Lung (tissue), 12 donors: Measurements from ENCODE around the gene KCNC2. TPM values are rescaled to one million over a fixed set of nuclear protein-coding genes. Genes with fewer than 3 reads are reported as not detected.

ENCODE experiments used
- ATAC-seq: fragments of 200-7000 bp; cut with Tn5 transposase; one replicate; pipeline ENCODE4 v1.9.1; 2020; ENCODE audit warnings: moderate number of reproducible peaks; ENCODE audit not compliant: insufficient read depth, low FRiP score
- DNase-seq, 3 donors: peaks; one replicate each; pipeline ENCODE4 v3.0.0-alpha.2; 2013 to 2017
- H3K27ac ChIP-seq, 2 donors: one replicate each; pipeline ENCODE4 v1.5.1; 2013; ENCODE audit warnings: mild to moderate bottlenecking in 2 of 2, moderate library complexity in 2 of 2, control low read depth in 1 of 2, inconsistent platforms in 1 of 2, low read depth in 1 of 2, low read length in 1 of 2
- H3K27me3 ChIP-seq, 3 donors: one replicate each; pipeline ENCODE4 v1.5.1; 2013; ENCODE audit warnings: low read length in 2 of 3; ENCODE audit not compliant: control insufficient read depth in 3 of 3, insufficient read depth in 3 of 3
- H3K36me3 ChIP-seq, 4 donors: one replicate each; pipeline ENCODE4 v1.5.1; 2013; ENCODE audit warnings: low read length in 4 of 4, mild to moderate bottlenecking in 1 of 4, moderate library complexity in 1 of 4; ENCODE audit not compliant: control insufficient read depth in 4 of 4, insufficient read depth in 4 of 4
- H3K4me1 ChIP-seq, 5 donors: one replicate each; pipeline ENCODE4 v1.5.1; 2013; ENCODE audit warnings: low read length in 5 of 5, mild to moderate bottlenecking in 2 of 5, moderate library complexity in 1 of 5; ENCODE audit not compliant: control insufficient read depth in 5 of 5, insufficient read depth in 5 of 5
- H3K4me3 ChIP-seq: one replicate; pipeline ENCODE4 v1.5.1; 2013; ENCODE audit warnings: mild to moderate bottlenecking, control low read depth, moderate library complexity
- H3K9ac ChIP-seq, 2 donors: one replicate each; pipeline ENCODE4 v1.5.1; 2013; ENCODE audit warnings: low read length in 2 of 2, control low read depth in 1 of 2; ENCODE audit not compliant: insufficient read depth in 1 of 2
- H3K9me3 ChIP-seq, 4 donors: one replicate each; pipeline ENCODE4 v1.5.1; 2013; ENCODE audit warnings: low read length in 3 of 4, mild to moderate bottlenecking in 1 of 4, moderate library complexity in 1 of 4; ENCODE audit not compliant: control insufficient read depth in 4 of 4, insufficient read depth in 3 of 4
- WGBS, 2 donors: extraction: QIAGEN DNeasy Blood & Tissue Kit; methylation state at CpG; one replicate each; pipeline ENCODE4 v1.1.7; 2013; 5-methylcytosine and 5-hydroxymethylcytosine counted together
- polyA plus RNA-seq, 2 donors: library from polyadenylated mRNA; stranded (reverse); fragments of 200-250 nt; gene quantifications; one replicate each; pipeline ENCODE4 v1.2.1, GENCODE V29; 2013
- total RNA-seq, 2 donors: library from RNA; depleted of rRNA in 1 of 2; stranded (reverse); fragments of >200 nt in 1 of 2; gene quantifications; one replicate each; pipeline ENCODE4 v1.2.1, GENCODE V29; 2014 to 2021
- TF ChIP-seq, protein P1 (sequence below): IDR thresholded peaks from 2 replicates; pipeline ENCODE4 v1.5.1; 2012; ENCODE audit warnings: mild to moderate bottlenecking; ENCODE audit errors: control extremely low read depth, extremely low read depth
- donor health status: control.
- donor health status: control.
- donor health status: Bipolar disorder and iron deficiency.
- donor health status: healthy.
- donor health status: DM: yes; HTN: yes; CAD: no.

KCNC2 gene
- total and polyA plus RNA-seq, 4 donors: 0.06 TPM; not detected in 3

DNA sequence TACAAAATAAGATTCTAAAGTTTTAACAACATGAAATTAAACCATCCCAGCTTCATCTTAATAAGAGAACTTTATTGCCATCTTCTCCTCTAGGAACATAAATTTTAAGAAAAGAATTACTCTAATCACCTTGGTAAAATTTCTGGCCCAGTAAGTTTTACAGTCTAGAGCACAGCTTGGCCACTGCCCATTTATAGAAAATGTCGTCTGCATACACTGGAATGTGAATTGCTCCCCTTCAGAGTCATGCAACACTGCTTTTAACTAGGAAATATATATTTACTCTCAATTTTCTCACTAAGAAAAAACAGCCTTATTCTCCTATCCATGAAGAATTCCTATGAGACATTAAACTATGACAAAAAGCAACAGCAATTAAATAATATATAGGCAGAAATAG lies 48.2 kb downstream of the KCNC2 start:
- H3K27me3 ChIP-seq: no peaks in the 10 kb centered on the region
- TF ChIP-seq, protein P1, sequence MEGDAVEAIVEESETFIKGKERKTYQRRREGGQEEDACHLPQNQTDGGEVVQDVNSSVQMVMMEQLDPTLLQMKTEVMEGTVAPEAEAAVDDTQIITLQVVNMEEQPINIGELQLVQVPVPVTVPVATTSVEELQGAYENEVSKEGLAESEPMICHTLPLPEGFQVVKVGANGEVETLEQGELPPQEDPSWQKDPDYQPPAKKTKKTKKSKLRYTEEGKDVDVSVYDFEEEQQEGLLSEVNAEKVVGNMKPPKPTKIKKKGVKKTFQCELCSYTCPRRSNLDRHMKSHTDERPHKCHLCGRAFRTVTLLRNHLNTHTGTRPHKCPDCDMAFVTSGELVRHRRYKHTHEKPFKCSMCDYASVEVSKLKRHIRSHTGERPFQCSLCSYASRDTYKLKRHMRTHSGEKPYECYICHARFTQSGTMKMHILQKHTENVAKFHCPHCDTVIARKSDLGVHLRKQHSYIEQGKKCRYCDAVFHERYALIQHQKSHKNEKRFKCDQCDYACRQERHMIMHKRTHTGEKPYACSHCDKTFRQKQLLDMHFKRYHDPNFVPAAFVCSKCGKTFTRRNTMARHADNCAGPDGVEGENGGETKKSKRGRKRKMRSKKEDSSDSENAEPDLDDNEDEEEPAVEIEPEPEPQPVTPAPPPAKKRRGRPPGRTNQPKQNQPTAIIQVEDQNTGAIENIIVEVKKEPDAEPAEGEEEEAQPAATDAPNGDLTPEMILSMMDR: no peak

DNA sequence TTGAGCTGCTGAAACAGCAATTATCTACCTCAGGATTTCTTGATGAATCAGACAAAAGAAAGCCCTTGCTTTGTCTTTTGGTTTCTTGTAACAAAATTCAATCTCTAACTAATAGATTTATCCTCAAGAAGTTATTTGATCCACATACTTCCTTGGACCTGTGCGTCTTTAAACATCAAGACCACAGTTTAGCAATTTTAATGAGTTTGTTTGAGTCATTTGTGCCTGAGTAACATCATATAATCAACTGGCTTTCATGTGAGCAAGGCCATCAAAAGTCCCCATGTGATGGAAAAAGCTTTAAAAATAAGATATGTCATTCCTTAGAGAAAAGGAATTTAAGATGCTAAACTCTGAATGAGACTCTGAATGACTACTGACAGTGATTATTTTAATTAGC lies 52.3 kb downstream of the KCNC2 start:
- TF ChIP-seq, protein P1: no peak
- no peaks in the 10 kb centered on the region for H3K9me3 ChIP-seq
- no peak overlapping the region for H3K27ac ChIP-seq
- no peaks in the 10 kb centered on the region for H3K36me3 ChIP-seq
- 91 to 98% methylated on average over 1 of the region's 1 CpG for WGBS, 2 donors
- ATAC-seq: no peak
- no peak for DNase-seq
- no peak overlapping the region for H3K9ac ChIP-seq
- no peak overlapping the region for H3K4me3 ChIP-seq
- H3K4me1 ChIP-seq: no peaks in the 10 kb centered on the region
- H3K27me3 ChIP-seq: no peaks in the 10 kb centered on the region

More for the DNA sequence above, 48.2 kb downstream of the KCNC2 start:
- WGBS, 2 donors: 45 to 59% methylated on average over 1 of the region's 1 CpG
- H3K9ac ChIP-seq: no peak overlapping the region
- no peak overlapping the region for H3K27ac ChIP-seq
- no peaks in the 10 kb centered on the region for H3K4me1 ChIP-seq
- ATAC-seq (no peak), DNase-seq (no peak)
- H3K4me3 ChIP-seq: no peak overlapping the region
- no peaks in the 10 kb centered on the region for H3K36me3 ChIP-seq
- no peaks in the 10 kb centered on the region for H3K9me3 ChIP-seq

DNA sequence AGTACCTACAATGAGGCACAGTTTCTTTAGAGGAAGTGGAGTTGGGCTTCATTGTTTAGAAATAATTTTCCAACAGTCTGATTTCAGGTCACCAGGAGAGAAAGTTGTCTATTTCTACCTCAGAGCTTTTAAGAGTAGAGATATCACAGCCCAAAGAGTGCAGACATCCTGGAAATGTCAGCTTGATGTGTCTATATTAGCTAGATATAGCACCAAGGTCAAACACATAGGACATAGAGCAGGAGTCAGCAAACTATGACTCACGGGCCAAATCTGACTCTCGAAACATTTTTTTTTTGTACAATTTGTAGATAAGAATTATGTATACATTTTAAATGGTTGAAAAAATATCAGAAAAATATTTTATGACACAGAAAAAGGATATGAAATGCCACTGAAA lies 53.7 kb downstream of the KCNC2 start:
- no peaks in the 10 kb centered on the region for H3K27me3 ChIP-seq
- H3K4me3 ChIP-seq: no peak overlapping the region
- no peak overlapping the region for H3K27ac ChIP-seq
- no peaks in the 10 kb centered on the region for H3K4me1 ChIP-seq
- no peaks in the 10 kb centered on the region for H3K9me3 ChIP-seq
- H3K36me3 ChIP-seq: no peaks in the 10 kb centered on the region
- ATAC-seq: no peak
- WGBS, 2 donors: 64 to 82% methylated on average over 2 of the region's 2 CpGs
- TF ChIP-seq, protein P1: no peak
- H3K9ac ChIP-seq: no peak overlapping the region
- no peak for DNase-seq

DNA sequence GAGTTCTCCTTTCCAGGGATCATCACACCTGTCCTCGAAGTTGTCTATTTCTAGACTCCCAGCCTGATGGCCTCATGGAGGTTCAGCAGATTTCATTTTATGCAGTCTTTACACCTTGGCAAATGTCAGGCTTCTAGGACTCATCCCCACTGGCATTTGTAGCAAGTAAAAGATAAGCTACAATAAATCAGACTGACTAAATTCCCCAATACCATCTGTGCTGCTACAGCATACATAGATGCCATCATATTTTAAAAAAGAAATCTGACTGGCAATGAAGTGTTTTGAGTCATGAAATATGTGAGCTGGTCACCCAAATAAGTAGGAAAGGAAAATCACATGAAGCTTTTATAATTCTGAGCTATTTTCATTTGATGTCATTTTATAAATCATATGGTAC lies 55.3 kb downstream of the KCNC2 start:
- H3K27ac ChIP-seq: no peak overlapping the region
- ATAC-seq: no peak
- TF ChIP-seq, protein P1: no peak
- H3K27me3 ChIP-seq: no peaks in the 10 kb centered on the region
- no peaks in the 10 kb centered on the region for H3K9me3 ChIP-seq
- H3K4me3 ChIP-seq: no peak overlapping the region
- no peaks in the 10 kb centered on the region for H3K36me3 ChIP-seq
- WGBS, 2 donors: 86 to 92% methylated on average over 1 of the region's 1 CpG
- H3K4me1 ChIP-seq: no peaks in the 10 kb centered on the region
- no peak overlapping the region for H3K9ac ChIP-seq
- no peak for DNase-seq
